Endothelial cell of umbilical vein (primary cell): Measurements from ENCODE around the gene RP2. TPM values are rescaled to one million over a fixed set of nuclear protein-coding genes. Genes with fewer than 3 reads are reported as not detected.

Experiments used
- BruUV-seq: library from RNA; stranded (reverse); fragments of 400-500 nt; replicated peaks from 2 replicates; lab custom pipeline; 2021; lab: Mats Ljungman, UMichigan
- CTCF ChIA-PET: fragments of 300-600, 350-600 bp; sonication (Branson Sonifier 250); formaldehyde crosslinking; loops from one replicate; lab custom pipeline; 2021; ENCODE audit warnings: antibody characterized with exemption, inconsistent platforms; lab: Charles Lee
- POLR2A ChIA-PET: fragments of 300-600, 350-600 bp; sonication (Branson Sonifier 250); formaldehyde crosslinking; loops from one replicate; lab custom pipeline; 2021; ENCODE audit warnings: antibody characterized with exemption, inconsistent platforms; lab: Charles Lee
- DNase-seq: peaks from one replicate; pipeline ENCODE4 v3.0.0-alpha.2; 2011; ENCODE audit warnings: low read depth, low spot score
- FAIRE-seq: peaks from 2 replicates; lab custom pipeline; 2011; peaks lifted over from hg19 to GRCh38; lab: Jason Lieb, UNC
- H2AFZ ChIP-seq: 2 replicates; pipeline ENCODE4 v1.6.0; 2012; ENCODE audit warnings: low read depth, low read length, control low read depth, inconsistent platforms
- H3K27ac ChIP-seq: 2 replicates; pipeline ENCODE4 v1.5.1; 2011; ENCODE audit warnings: low read depth, mild to moderate bottlenecking, control low read depth, low read length, moderate library complexity; ENCODE audit not compliant: insufficient read depth
- H3K27me3 ChIP-seq, 2 experiments: 2 replicates each; pipeline versions ENCODE4 v1.6.0 to v1.6.1; 2011; ENCODE audit warnings: low read length in 2 of 2, mixed read lengths in 1 of 2; ENCODE audit not compliant: control insufficient read depth in 2 of 2, insufficient read depth in 2 of 2
- H3K36me3 ChIP-seq, 2 experiments: 2 replicates in 1 of 2; 3 replicates in 1 of 2; pipeline ENCODE4 v1.5.1; 2011; ENCODE audit warnings: low read length in 2 of 2, mild to moderate bottlenecking in 1 of 2, moderate library complexity in 1 of 2; ENCODE audit not compliant: control insufficient read depth in 2 of 2, insufficient read depth in 2 of 2; ENCODE audit errors: extremely low read depth in 1 of 2
- H3K4me1 ChIP-seq: 3 replicates; pipeline ENCODE4 v1.5.1; 2011; ENCODE audit warnings: mild to moderate bottlenecking, low read length; ENCODE audit not compliant: control insufficient read depth, insufficient read depth; ENCODE audit errors: extremely low read depth
- H3K4me2 ChIP-seq: 2 replicates; pipeline ENCODE4 v1.6.1; 2011; ENCODE audit warnings: low read length, control low read depth, mixed read lengths; ENCODE audit not compliant: insufficient read depth
- H3K4me3 ChIP-seq, 3 experiments: fragments of 200-600 bp in 1 of 3; sonication (generic), shearing (Covaris generic) in 1 of 3; replicated peaks in 1 of 3; 2 replicates each; pipeline ENCODE4 v1.5.1; 2011 to 2016; ENCODE audit warnings: control low read depth in 3 of 3, low read length in 3 of 3, mild to moderate bottlenecking in 2 of 3, inconsistent platforms in 1 of 3, low read depth in 1 of 3, moderate library complexity in 1 of 3; ENCODE audit not compliant: insufficient read depth in 1 of 3
- H3K79me2 ChIP-seq: 2 replicates; pipeline ENCODE4 v1.6.0; 2012; ENCODE audit warnings: low read length, inconsistent platforms; ENCODE audit not compliant: control insufficient read depth, insufficient read depth
- H3K9ac ChIP-seq: replicated peaks from 2 replicates; pipeline ENCODE3; 2011; ENCODE audit warnings: low read length, control low read depth; ENCODE audit not compliant: insufficient read depth; ENCODE audit errors: extremely low read depth
- H3K9me1 ChIP-seq: replicated peaks from 3 replicates; pipeline ENCODE4 v1.6.0; 2011; ENCODE audit warnings: mild to moderate bottlenecking, low read length; ENCODE audit not compliant: control insufficient read depth, insufficient read depth; ENCODE audit errors: extremely low read depth
- H3K9me3 ChIP-seq: replicated peaks from 2 replicates; pipeline ENCODE4 v1.5.1; 2012; ENCODE audit warnings: low read length, inconsistent platforms; ENCODE audit not compliant: control insufficient read depth, insufficient read depth
- H4K20me1 ChIP-seq: replicated peaks from 2 replicates; pipeline ENCODE3; 2011; ENCODE audit warnings: mild to moderate bottlenecking, low read length; ENCODE audit not compliant: control insufficient read depth, insufficient read depth; ENCODE audit errors: extremely low read depth
- EZH2 ChIP-seq: IDR thresholded peaks from 2 replicates; pipeline ENCODE4 v1.6.1; 2012; ENCODE audit warnings: borderline replicate concordance, low read depth, mild to moderate bottlenecking, moderate library complexity, low read length, inconsistent platforms; ENCODE audit not compliant: severe bottlenecking
- FOS ChIP-seq: IDR thresholded peaks from 2 replicates; pipeline ENCODE4 v1.6.1; 2011; ENCODE audit warnings: mild to moderate bottlenecking, low read length, moderate library complexity, borderline replicate concordance; ENCODE audit not compliant: insufficient read depth
- GATA2 ChIP-seq: IDR thresholded peaks from 2 replicates; pipeline ENCODE4 v1.7.0; 2011; ENCODE audit warnings: low read depth, mild to moderate bottlenecking, moderate library complexity, mixed read lengths, low read length; ENCODE audit not compliant: insufficient read length, insufficient read depth
- JUN ChIP-seq: IDR thresholded peaks from 2 replicates; pipeline ENCODE4 v1.6.1; 2011; ENCODE audit warnings: borderline replicate concordance, low read depth; ENCODE audit not compliant: insufficient read length, insufficient read depth
- MYC ChIP-seq: IDR thresholded peaks from one replicate; pipeline ENCODE4 v1.6.1; 2011; ENCODE audit warnings: mild to moderate bottlenecking, low read depth, low read length
- POLR2A ChIP-seq: IDR thresholded peaks from 2 replicates; pipeline ENCODE4 v1.6.1; 2012; ENCODE audit warnings: low read depth, mild to moderate bottlenecking, control low read depth, low read length
- POLR2AphosphoS5 ChIP-seq: IDR thresholded peaks from 2 replicates; pipeline ENCODE4 v1.6.1; 2012; ENCODE audit warnings: low read depth, mild to moderate bottlenecking, control low read depth, low read length, moderate library complexity; ENCODE audit not compliant: insufficient read depth
- dilution Hi-C: fragments of 300-500 bp; cut with MboI; formaldehyde crosslinking; loops from one replicate; pipeline ENCODE4 v1.15.0; 2019; ENCODE audit warnings: low sequenced_read_pairs; ENCODE audit not compliant: extremely low pct_ligation_motif_present
- intact Hi-C: fragments of 100-400 bp; cut with micrococcal nuclease; formaldehyde crosslinking; loops from one replicate; pipeline ENCODE4 v1.10.0; 2022
- polyA plus RNA-seq, 4 experiments: library from polyadenylated mRNA; depleted of rRNA in 3 of 4; stranded (reverse) in 3 of 4; unstranded in 1 of 4; fragments of >200 nt; gene quantifications; 2 replicates each; pipeline versions ENCODE4 v1.2.1 to v1.2.3, GENCODE V29; 2011 to 2012; ENCODE audit warnings: missing spikeins in 1 of 4
- total RNA-seq: library from RNA; stranded (reverse); gene quantifications from 2 replicates; pipeline ENCODE4 v1.2.3, GENCODE V29; 2021
- TF ChIP-seq, protein P1 (sequence below): IDR thresholded peaks from 2 replicates; pipeline ENCODE4 v1.6.1; 2011; ENCODE audit not compliant: insufficient read depth, insufficient read length
- TF ChIP-seq, protein P2 (sequence below), 2 donors: IDR thresholded peaks; 1 replicate in 1 of 2; 2 replicates in 1 of 2; pipeline ENCODE4 v1.5.1; 2011; ENCODE audit warnings: low read length in 2 of 2, mild to moderate bottlenecking in 2 of 2, moderate library complexity in 2 of 2, control low read depth in 1 of 2, inconsistent platforms in 1 of 2, low read depth in 1 of 2; ENCODE audit not compliant: insufficient read depth in 1 of 2; ENCODE audit errors: extremely low read depth in 1 of 2

RP2 gene
- total and polyA plus RNA-seq, 2 donors (not counting 3 experiments of a cell fraction or from before 2014, with no cell fraction given): 7.4 to 20.5 TPM

- no peaks in the 10 kb centered on the region for H3K27me3 ChIP-seq
- H3K9ac ChIP-seq: no peak overlapping the region
- no peak overlapping the region for H3K4me3 ChIP-seq
- POLR2A ChIA-PET: no interaction called here
- peaks cover 6% of the 10 kb centered on the region for H3K4me1 ChIP-seq
- no peak for DNase-seq
- H3K36me3 ChIP-seq: no peaks in the 10 kb centered on the region
- no peak overlapping the region for H3K4me2 ChIP-seq
- no peak for FAIRE-seq
- no peaks in the 10 kb centered on the region for H3K9me3 ChIP-seq
- peaks cover 2% of the 10 kb centered on the region for H3K79me2 ChIP-seq
- no peaks in the 10 kb centered on the region for H3K9me1 ChIP-seq
- H2AFZ ChIP-seq: no peak overlapping the region
- TF ChIP-seq MYC (no peak), POLR2A (no peak), FOS (no peak), EZH2 (no peak), POLR2AphosphoS5 (no peak), JUN (no peak), GATA2 (no peak)
- TF ChIP-seq, protein P1, sequence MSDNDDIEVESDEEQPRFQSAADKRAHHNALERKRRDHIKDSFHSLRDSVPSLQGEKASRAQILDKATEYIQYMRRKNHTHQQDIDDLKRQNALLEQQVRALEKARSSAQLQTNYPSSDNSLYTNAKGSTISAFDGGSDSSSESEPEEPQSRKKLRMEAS: no peak
- TF ChIP-seq, protein P2, sequence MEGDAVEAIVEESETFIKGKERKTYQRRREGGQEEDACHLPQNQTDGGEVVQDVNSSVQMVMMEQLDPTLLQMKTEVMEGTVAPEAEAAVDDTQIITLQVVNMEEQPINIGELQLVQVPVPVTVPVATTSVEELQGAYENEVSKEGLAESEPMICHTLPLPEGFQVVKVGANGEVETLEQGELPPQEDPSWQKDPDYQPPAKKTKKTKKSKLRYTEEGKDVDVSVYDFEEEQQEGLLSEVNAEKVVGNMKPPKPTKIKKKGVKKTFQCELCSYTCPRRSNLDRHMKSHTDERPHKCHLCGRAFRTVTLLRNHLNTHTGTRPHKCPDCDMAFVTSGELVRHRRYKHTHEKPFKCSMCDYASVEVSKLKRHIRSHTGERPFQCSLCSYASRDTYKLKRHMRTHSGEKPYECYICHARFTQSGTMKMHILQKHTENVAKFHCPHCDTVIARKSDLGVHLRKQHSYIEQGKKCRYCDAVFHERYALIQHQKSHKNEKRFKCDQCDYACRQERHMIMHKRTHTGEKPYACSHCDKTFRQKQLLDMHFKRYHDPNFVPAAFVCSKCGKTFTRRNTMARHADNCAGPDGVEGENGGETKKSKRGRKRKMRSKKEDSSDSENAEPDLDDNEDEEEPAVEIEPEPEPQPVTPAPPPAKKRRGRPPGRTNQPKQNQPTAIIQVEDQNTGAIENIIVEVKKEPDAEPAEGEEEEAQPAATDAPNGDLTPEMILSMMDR (IDR thresholded peaks at IDR 0.05; ENCODE audit: extremely low read depth in 1 of 2, insufficient read depth in 1 of 2, low read depth in 1 of 2, low read length in 2 of 2): no peak
- no TSS peak for BruUV-seq
- no peaks in the 10 kb centered on the region for H4K20me1 ChIP-seq
- intact Hi-C loops: no loop called here
- no peak overlapping the region for H3K27ac ChIP-seq
- CTCF ChIA-PET: no interaction called here
- dilution Hi-C loops: no loop called here
Observed at GRCh38 chrX:46866726-46867125, 29.9 kb downstream of the RP2 start.
